Activated CD8-positive, alpha-beta memory T cell treated with anti-CD3 and anti-CD28 coated beads, Interleukin-2, amount 50 U/mL, for 1 hour (primary cell): ENCODE data around the gene DUS2.
"Not testable (repeated sequence)": the region's sequence is repeated elsewhere in the genome, so short reads cannot be mapped to it uniquely, and the experiment has no call there.

ENCODE experiments used
- DNase-seq: peaks from one replicate; pipeline ENCODE4 v3.0.0-alpha.2; 2020; ENCODE audit errors: extremely low read depth

The DUS2 gene

DNA sequence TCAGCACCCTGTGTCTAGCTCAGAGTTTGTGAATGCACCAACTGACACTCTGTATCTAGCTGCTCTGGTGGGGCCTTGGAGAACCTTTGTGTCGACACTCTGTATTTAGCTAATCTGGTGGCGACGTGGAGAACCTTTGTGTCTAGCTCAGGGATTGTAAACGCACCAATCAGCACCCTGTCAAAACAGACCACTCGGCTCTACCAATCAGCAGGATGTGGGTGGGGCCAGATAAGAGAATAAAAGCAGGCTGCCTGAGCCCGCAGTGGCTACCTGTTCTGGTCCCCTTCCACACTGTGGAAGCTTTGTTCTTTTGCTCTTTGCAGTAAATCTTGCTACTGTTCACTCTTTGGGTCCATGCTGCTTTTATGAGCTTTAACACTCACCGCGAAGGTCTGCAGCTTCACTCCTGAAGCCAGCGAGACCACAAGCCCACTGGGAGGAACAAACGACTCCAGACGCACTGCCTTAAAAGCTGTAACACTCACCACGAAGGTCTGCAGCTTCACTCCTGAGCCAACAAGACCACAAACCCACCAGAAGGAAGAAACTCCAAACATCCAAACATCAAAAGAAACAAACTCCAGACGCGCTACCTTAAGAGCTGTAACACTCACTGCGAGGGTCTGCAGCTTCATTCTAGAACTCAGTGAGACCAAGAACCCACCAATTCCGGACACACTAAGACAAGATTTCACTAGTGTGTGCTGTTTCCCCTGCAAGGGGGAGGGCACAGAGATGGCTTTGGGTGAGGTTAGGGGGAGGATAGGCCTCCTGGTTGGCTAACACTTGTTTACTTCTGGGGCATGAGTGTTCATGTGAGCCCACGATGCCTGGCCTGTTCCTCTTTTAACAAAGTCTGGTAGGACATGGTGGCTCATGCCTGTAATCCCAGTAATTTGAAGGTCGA is 24.1 kb upstream of the DUS2 start, which contains the start of gene DPEP2:
DPEP2 (minus strand) TSS at position 706 of the 910 bp plus-strand sequence. CDS start 6,272 bp downstream, outside the sequence.
- DNase-seq, result peak; percentile 20

GRCh38 chr16:67999985-68000384 is 23.1 kb upstream of the DUS2 start:
- DNase-seq, result no peak

DNA sequence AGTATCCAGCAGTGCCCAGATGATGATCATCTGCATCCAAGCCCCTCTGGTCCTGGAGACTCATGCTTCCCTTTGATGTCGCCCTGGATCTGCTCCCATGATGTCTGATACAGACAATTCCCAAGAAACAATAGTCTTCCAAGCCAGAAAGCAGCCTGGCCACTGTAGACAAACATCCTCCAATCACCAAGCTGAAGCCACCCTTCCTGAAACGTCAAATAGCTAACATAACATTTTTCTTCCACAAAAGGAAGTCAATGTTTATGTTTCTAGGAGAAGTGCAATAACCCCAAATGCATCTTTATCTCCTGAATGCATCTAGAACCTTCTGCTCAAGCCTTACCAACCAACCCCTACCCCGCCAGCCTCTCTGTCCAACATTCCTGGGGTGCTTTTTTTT is 22.6 kb upstream of the DUS2 start:
- DNase-seq, result no peak

GRCh38 chr16:68003031-68003430 is 20.1 kb upstream of the DUS2 start:
- DNase-seq, result no peak

DNA sequence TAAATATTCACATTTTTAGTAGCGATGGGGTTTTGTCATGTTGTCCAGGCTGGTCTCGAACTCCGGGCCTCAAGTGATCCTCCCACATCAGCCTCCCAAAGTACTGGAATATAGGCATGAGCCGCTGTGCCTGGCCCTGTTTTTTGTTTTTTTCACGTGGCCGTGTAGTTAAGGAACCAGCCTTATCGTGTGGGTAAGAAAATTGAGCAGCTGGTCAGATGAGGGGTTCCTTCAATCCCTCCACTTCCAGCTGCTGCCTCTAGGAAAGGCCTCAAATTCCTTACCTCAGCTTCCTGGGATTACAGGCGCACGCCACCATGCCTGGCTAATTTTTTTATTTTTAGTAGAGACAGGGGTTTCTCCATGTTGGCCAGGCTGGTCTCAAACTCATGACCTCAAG is 17.9 kb upstream of the DUS2 start:
- DNase-seq, result no peak

GRCh38 chr16:68005786-68006286 is 17.2 kb upstream of the DUS2 start:
- peak; percentile 24 for DNase-seq

DNA sequence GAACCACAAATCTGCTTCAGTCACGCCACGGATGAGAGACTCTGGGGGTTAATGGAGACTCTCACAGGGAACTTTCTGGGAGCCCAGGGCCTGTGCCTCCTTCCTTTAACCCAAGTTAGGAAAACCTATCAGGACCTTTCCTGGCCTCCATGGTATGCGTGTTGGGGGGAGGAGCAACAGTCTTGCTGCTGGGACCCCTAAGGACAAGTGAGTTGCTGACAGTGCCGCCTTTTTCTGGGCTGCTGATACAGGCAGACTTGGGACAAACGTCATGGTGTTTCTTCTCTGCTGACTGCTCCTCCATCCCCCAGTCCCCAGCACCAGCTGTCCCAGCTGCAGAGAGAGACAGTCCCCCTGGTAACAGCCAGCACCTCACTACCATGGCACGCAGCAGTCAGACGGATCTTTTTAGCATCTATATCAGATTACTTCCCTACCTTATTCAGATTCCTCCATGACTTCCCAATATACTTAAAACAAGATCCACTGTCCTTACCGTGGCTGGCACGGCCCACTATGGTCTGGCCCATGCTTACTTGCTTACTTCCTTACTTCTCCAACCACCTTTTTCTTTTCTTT is 13.8 kb upstream of the DUS2 start:
- no peak for DNase-seq

- not testable (repeated sequence) for DNase-seq
Measured at GRCh38 chr16:68009872-68010271, 13.2 kb upstream of the DUS2 start.

DNA sequence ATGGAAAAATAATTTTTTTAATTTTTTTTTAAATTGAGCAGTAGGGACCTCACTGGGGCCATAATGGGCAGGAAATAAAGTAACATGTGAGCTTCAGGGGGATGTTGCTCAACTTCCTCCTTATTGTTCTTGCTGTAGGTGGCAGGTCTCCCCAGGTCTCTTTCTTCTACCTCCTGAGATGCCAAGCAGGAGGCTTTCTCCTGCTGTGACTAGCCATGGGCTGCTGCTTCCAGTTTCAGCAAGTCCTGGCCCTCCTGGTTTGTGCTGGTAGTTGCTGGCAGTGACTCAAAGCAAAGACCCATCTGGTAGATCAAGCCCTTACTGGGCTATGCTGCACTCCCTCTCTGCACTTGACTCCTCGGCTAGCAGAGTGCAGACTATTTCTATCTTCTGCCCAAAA is 9.6 kb upstream of the DUS2 start:
- no peak for DNase-seq

DNA sequence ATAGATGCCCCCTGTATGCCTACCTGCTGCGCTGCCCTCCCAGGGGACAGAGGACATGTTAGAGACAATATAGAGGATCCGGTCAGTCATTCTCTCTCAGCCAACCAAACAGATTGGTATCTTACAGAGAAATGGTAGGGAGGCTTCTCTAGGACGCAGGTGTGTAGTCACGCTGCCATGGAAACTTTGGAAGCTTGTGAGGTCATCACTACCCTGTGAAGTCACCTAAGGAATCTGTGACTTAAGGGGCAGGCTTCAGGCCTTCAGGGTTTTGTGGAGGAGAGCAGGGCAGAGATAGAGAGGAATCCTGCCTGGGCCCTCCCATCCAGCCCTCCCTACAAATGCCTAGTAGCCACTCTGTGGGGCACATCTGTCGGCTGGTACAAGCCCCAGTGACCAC is 7.4 kb upstream of the DUS2 start, which contains the start of gene DPEP2NB:
DPEP2NB (minus strand) TSS at position 231 of the 400 bp plus-strand sequence; CDS start at position 90, 141 bp downstream.
- DNase-seq, result no peak

GRCh38 chr16:68019167-68019680 is 3.9 kb upstream of the DUS2 start:
- no peak for DNase-seq

DNA sequence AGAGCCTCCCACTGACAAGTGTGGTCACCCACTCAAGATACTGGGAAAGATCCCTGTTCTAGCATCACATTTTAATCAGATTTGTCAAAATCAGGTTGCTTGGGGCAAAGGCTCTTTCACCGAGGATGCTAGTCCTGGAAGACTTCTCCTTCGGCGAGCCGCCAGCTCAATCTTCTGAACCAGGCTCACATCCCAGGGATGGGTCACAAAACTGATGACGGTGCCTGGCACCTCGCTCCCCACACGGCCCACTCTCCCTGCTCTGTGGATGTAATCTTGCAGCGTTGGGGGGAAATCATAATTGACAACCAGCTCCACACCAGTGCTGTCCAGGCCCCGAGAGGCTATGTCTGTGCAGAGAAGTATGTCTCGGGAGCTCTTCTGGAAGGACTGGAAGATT is 1.6 kb upstream of the DUS2 start:
- DNase-seq, result no peak

DNA sequence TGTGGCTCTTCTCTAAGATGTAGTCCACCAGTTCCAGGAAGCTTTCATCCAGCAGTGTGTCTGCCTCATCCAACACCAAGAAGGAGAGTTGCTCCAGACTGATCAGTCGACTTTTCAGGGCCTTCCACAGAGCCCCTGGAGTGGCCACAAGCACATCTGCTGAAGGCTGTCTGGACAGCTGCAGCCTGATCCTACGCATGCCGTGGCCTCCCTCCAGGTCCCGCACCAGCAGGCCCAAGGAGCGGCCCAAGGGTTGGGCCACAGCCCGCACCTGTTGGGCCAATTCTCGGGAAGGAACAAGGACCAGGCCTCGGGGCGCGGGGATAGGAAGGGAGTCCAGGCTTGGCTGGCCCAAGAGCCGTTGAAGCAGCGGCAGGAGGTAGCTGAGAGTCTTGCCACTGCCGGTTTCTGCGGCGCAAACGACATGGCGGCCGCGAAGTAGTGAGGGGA is 781 bp upstream of the DUS2 start:
- no peak for DNase-seq

GRCh38 chr16:68028996-68029395 is 5.9 kb downstream of the DUS2 start:
- no peak for DNase-seq

DNA sequence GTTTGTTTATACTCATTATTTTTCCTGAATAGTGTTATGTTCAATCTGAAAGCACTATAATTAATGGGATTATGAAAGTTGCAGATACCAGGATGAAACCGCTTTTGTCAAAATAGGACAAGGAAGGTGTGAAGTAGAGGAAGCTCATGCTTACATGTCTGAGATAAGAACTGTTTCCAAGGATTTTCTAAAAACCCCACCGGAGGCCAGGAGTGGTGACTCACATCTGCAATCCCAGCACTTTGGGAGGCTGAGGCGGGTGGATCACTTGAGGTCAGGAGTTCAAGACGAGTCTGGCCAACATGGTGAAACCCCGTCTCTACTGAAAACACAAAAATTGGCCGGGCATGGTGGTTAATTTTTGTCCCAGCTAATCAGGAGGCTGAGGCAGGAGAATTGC is 7.0 kb downstream of the DUS2 start:
- DNase-seq, result not testable (repeated sequence)

DNA sequence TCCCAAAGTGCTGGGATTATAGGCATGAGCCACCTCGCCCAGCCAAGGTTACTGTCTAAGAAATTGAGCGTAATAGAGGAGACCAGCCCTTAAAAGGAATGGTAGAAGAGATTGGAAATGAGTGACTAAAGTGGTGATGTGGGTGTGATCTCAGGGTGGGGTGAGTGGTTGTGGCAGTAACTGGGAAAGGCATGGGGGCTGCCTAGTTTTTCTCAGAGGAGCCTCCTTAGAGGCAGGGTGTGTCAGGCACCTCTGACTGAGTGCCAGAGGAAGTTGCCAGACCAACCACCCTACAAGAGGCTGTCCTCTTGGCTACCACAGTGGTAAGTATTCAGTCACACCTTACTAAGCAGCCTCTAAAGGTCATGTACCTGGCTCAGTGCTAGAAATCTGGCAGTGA is 8.9 kb downstream of the DUS2 start:
- DNase-seq, result no peak

DNA sequence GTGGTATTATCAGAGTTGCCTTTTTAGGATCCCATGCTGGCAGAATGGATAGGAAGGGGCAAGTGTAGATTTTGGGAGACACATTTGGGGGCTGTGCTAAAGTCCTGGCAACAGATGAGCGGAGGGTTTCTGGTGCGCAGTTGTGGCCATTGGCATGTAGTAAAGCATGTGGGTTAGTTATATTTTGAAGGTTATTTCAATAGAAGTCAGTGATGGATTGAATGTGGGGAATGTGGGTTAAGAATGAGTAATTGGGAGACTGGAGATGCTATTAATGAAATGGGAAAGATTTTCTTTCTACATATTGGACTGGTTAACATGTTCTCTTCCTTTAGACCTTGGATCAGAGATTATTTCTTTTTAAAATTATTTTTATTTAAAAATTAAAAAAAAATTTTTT is 10.0 kb downstream of the DUS2 start:
- no peak for DNase-seq

GRCh38 chr16:68035227-68035626 is 12.1 kb downstream of the DUS2 start:
- no peak for DNase-seq

DNA sequence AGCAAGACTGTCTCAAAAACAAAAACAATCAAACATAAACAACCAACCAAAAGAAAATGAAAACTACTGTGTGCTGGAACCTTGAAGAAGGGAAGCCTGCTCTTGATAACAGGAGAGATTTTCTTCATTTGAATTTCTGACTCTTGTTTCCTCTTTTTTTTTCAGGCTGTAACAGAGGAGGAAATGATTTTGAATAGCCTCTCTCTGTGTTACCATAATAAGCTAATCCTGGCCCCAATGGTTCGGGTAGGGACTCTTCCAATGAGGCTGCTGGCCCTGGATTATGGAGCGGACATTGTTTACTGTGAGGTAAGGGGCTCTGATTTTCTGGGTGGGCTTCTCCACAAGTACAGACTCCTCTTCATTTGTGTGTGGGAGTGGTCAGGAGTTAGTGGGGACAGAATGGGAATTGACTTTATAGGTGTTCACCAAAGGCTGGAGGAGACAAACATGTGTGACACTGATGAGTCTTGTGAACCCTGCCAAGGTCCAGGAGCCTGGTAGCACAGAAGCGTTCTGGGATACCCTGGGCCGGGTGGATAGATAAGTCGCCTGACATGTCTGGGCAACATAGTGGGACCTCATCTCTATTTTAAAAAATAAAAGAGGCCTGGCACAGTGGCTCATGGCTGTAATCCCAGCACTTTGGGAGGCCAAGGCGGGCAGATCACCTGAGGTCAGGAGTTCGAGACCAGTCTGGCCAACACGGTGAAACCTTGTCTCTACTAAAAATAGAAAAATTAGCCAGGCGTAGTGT is 14.9 kb downstream of the DUS2 start:
- no peak for DNase-seq

- peak; percentile 77 for DNase-seq
Measured at GRCh38 chr16:68040506-68041288, 17.6 kb downstream of the DUS2 start.

- no peak for DNase-seq
Measured at GRCh38 chr16:68041783-68042182, 18.7 kb downstream of the DUS2 start.
